K562 (cell line): ENCODE measurements around the gene VWA7. TPM values are rescaled to one million over a fixed set of nuclear protein-coding genes. Genes with fewer than 3 reads are reported as not detected.

Experiments
- ARNT ChIP-seq, 2 experiments: fragments of 450-650 bp; IDR thresholded peaks; 2 replicates each; pipeline ENCODE4 v1.6.1; 2016; ENCODE audit warnings: mild to moderate bottlenecking in 1 of 2
- CCAR2 ChIP-seq: fragments of 200-400 bp; formaldehyde crosslinking; IDR thresholded peaks from 2 replicates; pipeline ENCODE4 v1.6.1; 2017; ENCODE audit warnings: mild to moderate bottlenecking, low read depth, low read length
- MBD2 ChIP-seq: sonication (generic); IDR thresholded peaks from 2 replicates; pipeline ENCODE4 v1.6.1; 2016; ENCODE audit warnings: low read depth, borderline replicate concordance
- MGA ChIP-seq: fragments of 450-650 bp; IDR thresholded peaks from 2 replicates; pipeline ENCODE4 v1.6.1; 2016; ENCODE audit warnings: mild to moderate bottlenecking, moderate library complexity
- MIER1 ChIP-seq: fragments of 450-650 bp; IDR thresholded peaks from 2 replicates; pipeline ENCODE4 v1.6.1; 2016; ENCODE audit warnings: antibody characterized with exemption, mild to moderate bottlenecking, low read depth
- MXI1 ChIP-seq: IDR thresholded peaks from 2 replicates; pipeline ENCODE4 v1.6.1; 2011; ENCODE audit warnings: low read depth, mild to moderate bottlenecking, improper control_type of control experiment, low read length
- NFE2 ChIP-seq: IDR thresholded peaks from 2 replicates; pipeline ENCODE4 v1.6.1; 2014; ENCODE audit warnings: antibody characterized with exemption, low read depth
- RBM34 ChIP-seq: fragments of 200-400 bp; formaldehyde crosslinking; IDR thresholded peaks from 2 replicates; pipeline ENCODE4 v1.6.1; 2018; ENCODE audit warnings: low read length, borderline replicate concordance; ENCODE audit not compliant: insufficient read depth
- TAF9B ChIP-seq: fragments of 450-650 bp; IDR thresholded peaks from 2 replicates; pipeline ENCODE4 v1.6.1; 2018; ENCODE audit warnings: mild to moderate bottlenecking; ENCODE audit not compliant: partially characterized antibody
- TOE1 ChIP-seq, 2 experiments: fragments of 450-650 bp in 1 of 2; sonication (generic) in 1 of 2; formaldehyde crosslinking in 1 of 2; IDR thresholded peaks; 2 replicates each; pipeline versions ENCODE4 v1.7.1 to v1.8.0; 2016 to 2022; ENCODE audit warnings: borderline replicate concordance in 2 of 2, mild to moderate bottlenecking in 2 of 2, antibody characterized with exemption in 1 of 2, inconsistent platforms in 1 of 2, low read depth in 1 of 2, missing genetic modification reagents in 1 of 2, moderate library complexity in 1 of 2
- ZBTB12 ChIP-seq: fragments of 250-450 bp; sonication (Bioruptor Pico); IDR thresholded peaks from 2 replicates; pipeline ENCODE4 v1.4.0; 2020
- ZNF3 ChIP-seq: fragments of 250-450 bp; sonication (Bioruptor Pico); IDR thresholded peaks from 2 replicates; pipeline ENCODE4 v1.5.0; 2021; ENCODE audit warnings: mild to moderate bottlenecking, moderate library complexity
- ZNF639 ChIP-seq, 2 experiments: fragments of 200-800 bp in 1 of 2; sonication (Bioruptor generic) in 1 of 2; sonication (generic) in 1 of 2; formaldehyde crosslinking in 1 of 2; IDR thresholded peaks in 1 of 2; conservative IDR thresholded peaks in 1 of 2; 2 replicates each; pipeline versions ENCODE4 v1.5.0 to v1.6.1; 2016 to 2020; ENCODE audit warnings: missing compliant biosample characterization in 1 of 2, missing genetic modification characterization in 1 of 2, missing genetic modification reagents in 1 of 2
- polyA plus RNA-seq, 8 experiments: library from polyadenylated mRNA; depleted of rRNA in 4 of 8; stranded (reverse) in 5 of 8; unstranded in 3 of 8; fragments of >200 nt; fragmentation: Nextera tagmentation in 2 of 8; fragmentation: Illumina TruSeq in 1 of 8; extraction: Ambion mirVana in 2 of 8; extraction: Trizol in 1 of 8; gene quantifications; 2 replicates each; pipeline versions ENCODE4 v1.2.1 to v1.2.3, GENCODE V29; 2011 to 2014; ENCODE audit warnings: inconsistent platforms in 1 of 8, missing spikeins in 1 of 8
- total RNA-seq, 7 experiments: library from RNA; depleted of rRNA in 6 of 7; stranded (reverse); fragments of >200 nt in 6 of 7; fragmentation: Illumina TruSeq in 2 of 7; extraction: Trizol in 2 of 7; gene quantifications; 2 replicates each; pipeline versions ENCODE4 v1.2.1 to v1.2.3, GENCODE V29; 2011 to 2021; ENCODE audit warnings: low replicate concordance in 1 of 7

Gene VWA7
- total and polyA plus RNA-seq, 9 of the 15 experiments (the other 6 are each of a cell fraction or from before 2014, with no cell fraction given): 0.18 to 2.9 (median 0.95) TPM

DNA sequence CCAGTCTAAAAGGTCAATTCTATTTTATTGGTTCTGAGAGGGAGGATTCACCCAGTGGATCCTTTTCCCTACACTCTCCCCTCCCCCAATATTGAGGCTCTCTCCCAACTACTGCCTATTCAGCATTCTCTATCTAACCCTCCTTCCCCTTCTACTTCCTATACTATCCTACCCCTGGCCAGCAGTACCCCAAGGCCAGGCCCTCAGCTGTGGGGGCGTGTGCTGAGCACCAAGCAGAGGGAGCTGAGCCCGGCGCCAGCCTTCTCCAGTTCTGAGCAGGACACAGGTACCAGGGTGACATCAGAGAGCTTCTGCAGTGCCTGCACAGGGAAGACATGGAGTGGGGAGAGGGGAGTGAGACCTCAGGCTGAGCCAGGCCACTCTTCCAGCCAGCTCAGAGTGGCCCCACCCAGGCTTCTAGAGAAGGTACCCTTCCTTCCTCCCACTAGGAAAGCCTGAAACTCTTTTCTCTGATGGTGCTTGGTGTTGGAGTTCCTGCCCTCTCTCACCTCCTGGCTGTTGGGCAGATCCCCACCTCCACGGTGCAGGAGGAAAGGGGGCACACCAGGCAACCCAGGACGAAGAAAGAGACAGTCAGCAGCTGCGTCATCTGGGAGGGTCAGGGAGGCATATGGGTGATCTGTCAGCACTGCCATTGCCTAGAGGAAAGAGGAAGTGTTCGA is 50.0 kb downstream of the VWA7 start (continued):
- TF ChIP-seq ZNF639 (CRISPR knock-in tag; conservative IDR thresholded peaks at IDR 0.05 in 1 of 2, IDR thresholded peaks at IDR 0.05 in 1 of 2) (no peak), MBD2 (no peak), MIER1 (no peak; the same call in 1 of the 2 replicates), MXI1 (no peak), TAF9B (no peak), NFE2 (peak; percentile 75), CCAR2 (no peak), ARNT (IDR thresholded peaks at IDR 0.05) (no peak), ZNF3 (CRISPR knock-in tag) (no peak), MGA (no peak), RBM34 (no peak), ZBTB12 (peak; percentile 54; the same call in 1 of the 2 replicates), TOE1 (IDR thresholded peaks at IDR 0.05; ENCODE audit: borderline replicate concordance) (no peak), TOE1 (CRISPR knock-in tag; IDR thresholded peaks at IDR 0.05; ENCODE audit: borderline replicate concordance, low read depth) (no peak)
